Measurements from ENCODE around the gene FMO5.
"Not testable (repeated sequence)": the region's sequence is repeated elsewhere in the genome, so short reads cannot be mapped to it uniquely, and the experiment has no call there.

The FMO5 gene

GRCh38 chr1:147238925-147239820 lies 14.0 kb upstream of the FMO5 start:
- DNase-seq = no peak

GRCh38 chr1:147238053-147238902 lies 13.1 kb upstream of the FMO5 start:
- DNase-seq = no peak

GRCh38 chr1:147236959-147237791 lies 12.0 kb upstream of the FMO5 start:
- DNase-seq = no peak

GRCh38 chr1:147236448-147236847 lies 11.3 kb upstream of the FMO5 start:
- no peak for DNase-seq

- DNase-seq = no peak
Measured at GRCh38 chr1:147235822-147236221, 10.7 kb upstream of the FMO5 start.

GRCh38 chr1:147233903-147234302 lies 8.8 kb upstream of the FMO5 start:
- DNase-seq = not testable (repeated sequence)

- DNase-seq = not testable (repeated sequence)
Measured at GRCh38 chr1:147231032-147231431, 5.9 kb upstream of the FMO5 start.

GRCh38 chr1:147223740-147224615 lies 1.2 kb downstream of the FMO5 start:
- DNase-seq = no peak

GRCh38 chr1:147218606-147219005 lies 6.5 kb downstream of the FMO5 start:
- DNase-seq = peak; percentile 34 to 50

- DNase-seq = no peak
Measured at GRCh38 chr1:147217141-147217540, 8.0 kb downstream of the FMO5 start.

- DNase-seq = no peak
Measured at GRCh38 chr1:147216124-147216523, 9.0 kb downstream of the FMO5 start.

GRCh38 chr1:147215540-147215916 lies 9.6 kb downstream of the FMO5 start:
- DNase-seq = no peak

- DNase-seq = no peak
Measured at GRCh38 chr1:147214842-147215539, 10.1 kb downstream of the FMO5 start.

- DNase-seq = no peak
Measured at GRCh38 chr1:147214325-147214724, 10.8 kb downstream of the FMO5 start.

- DNase-seq = no peak
Measured at GRCh38 chr1:147213271-147213670, 11.9 kb downstream of the FMO5 start.

- no peak for DNase-seq
Measured at GRCh38 chr1:147211577-147211976, 13.6 kb downstream of the FMO5 start.

GRCh38 chr1:147210987-147211386 lies 14.2 kb downstream of the FMO5 start:
- no peak for DNase-seq

- DNase-seq = no peak
Measured at GRCh38 chr1:147209825-147210821, 15.0 kb downstream of the FMO5 start.

- DNase-seq = no peak
Measured at GRCh38 chr1:147208619-147209018, 16.5 kb downstream of the FMO5 start.

GRCh38 chr1:147207192-147207591 lies 17.9 kb downstream of the FMO5 start:
- DNase-seq = no peak
